ENCODE data around the gene CFP.

Gene CFP

DNA sequence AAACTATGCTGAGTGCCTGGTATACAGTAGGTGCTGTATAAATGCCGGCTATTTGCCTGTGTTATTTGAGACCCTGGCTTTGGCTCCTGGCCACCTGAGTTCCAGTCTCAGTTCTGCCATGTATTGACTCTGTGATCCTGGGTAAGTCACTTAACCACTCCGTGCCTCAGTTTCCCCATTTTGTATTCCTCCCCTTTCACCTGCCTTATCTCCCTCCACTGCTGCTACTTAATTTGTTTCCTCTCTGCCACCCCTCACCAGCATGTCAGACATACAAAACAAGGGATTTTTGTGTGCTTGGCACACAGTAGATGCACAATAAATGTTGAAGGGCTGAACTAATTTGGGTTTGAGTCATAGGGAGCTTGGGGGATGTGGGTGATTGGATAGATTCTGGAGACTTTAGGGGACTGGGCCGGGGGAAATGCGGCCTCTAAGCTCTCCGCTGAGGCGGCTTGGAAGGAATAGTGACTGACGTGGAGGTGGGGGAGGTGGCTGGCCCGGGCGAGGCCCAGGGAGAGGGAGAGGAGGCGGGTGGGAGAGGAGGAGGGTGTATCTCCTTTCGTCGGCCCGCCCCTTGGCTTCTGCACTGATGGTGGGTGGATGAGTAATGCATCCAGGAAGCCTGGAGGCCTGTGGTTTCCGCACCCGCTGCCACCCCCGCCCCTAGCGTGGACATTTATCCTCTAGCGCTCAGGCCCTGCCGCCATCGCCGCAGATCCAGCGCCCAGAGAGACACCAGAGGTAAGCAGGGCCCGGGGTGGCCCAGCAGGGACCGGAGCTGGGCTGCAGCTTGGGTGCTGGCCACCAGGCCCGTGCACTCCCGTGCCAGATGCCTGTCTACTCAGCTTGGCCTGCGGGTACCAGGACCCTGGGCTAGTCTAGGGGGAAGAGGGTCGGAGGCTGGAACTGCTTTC, 47.7 kb downstream of the CFP start, which contains the start of gene TIMP1:
TIMP1 (plus strand) TSS at position 706 of the 917 bp plus-strand sequence. CDS start 980 bp downstream, outside the sequence.
- Histone ChIP-seq H3K27ac (ENCODE audit: low read length) (peak within 1 kb of the TSS; percentile 73), H3K4me1 (ENCODE audit: insufficient read depth, low read length) (peaks cover 26% of the 10 kb centered on the region), H3K4me3 (ENCODE audit: low read depth in 1 of 2, low read length in 2 of 2) (peak within 1 kb of the TSS in 1 of 2 experiments; percentile 55; a peak in 3 of 4 replicates), H3K27me3 (ENCODE audit: insufficient read depth, low read length, poor library complexity) (no peaks in the 10 kb centered on the region), H4K20me1 (ENCODE audit: insufficient read depth, low read length) (no peaks in the 10 kb centered on the region), H3K36me3 (ENCODE audit: insufficient read depth, low read length) (no peaks in the 10 kb centered on the region), H3K9ac (ENCODE audit: low read depth, low read length) (peak within 1 kb of the TSS; percentile 70), H3K9me3 (ENCODE audit: insufficient read depth, low read length, severe bottlenecking) (no peaks in the 10 kb centered on the region), H3K4me2 (ENCODE audit: insufficient read depth, low read length) (peak within 1 kb of the TSS; percentile 72), H2AFZ (ENCODE audit: low read depth, low read length) (peak within 1 kb of the TSS; percentile 59), H3K79me2 (ENCODE audit: insufficient read depth, low read length) (no peaks in the 10 kb centered on the region)
- TF ChIP-seq, protein P1, sequence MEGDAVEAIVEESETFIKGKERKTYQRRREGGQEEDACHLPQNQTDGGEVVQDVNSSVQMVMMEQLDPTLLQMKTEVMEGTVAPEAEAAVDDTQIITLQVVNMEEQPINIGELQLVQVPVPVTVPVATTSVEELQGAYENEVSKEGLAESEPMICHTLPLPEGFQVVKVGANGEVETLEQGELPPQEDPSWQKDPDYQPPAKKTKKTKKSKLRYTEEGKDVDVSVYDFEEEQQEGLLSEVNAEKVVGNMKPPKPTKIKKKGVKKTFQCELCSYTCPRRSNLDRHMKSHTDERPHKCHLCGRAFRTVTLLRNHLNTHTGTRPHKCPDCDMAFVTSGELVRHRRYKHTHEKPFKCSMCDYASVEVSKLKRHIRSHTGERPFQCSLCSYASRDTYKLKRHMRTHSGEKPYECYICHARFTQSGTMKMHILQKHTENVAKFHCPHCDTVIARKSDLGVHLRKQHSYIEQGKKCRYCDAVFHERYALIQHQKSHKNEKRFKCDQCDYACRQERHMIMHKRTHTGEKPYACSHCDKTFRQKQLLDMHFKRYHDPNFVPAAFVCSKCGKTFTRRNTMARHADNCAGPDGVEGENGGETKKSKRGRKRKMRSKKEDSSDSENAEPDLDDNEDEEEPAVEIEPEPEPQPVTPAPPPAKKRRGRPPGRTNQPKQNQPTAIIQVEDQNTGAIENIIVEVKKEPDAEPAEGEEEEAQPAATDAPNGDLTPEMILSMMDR (IDR thresholded peaks at IDR 0.05; ENCODE audit: borderline replicate concordance, extremely low read depth, low read length, poor library complexity, severe bottlenecking): no peak
- no peak for TF ChIP-seq EZH2 (IDR thresholded peaks at IDR 0.05; ENCODE audit: borderline replicate concordance, low read depth, low read length, severe bottlenecking)
- ATAC-seq (ENCODE audit: insufficient read depth, low read depth): peak; percentile 100
- DNase-seq: peak; percentile 88

DNA sequence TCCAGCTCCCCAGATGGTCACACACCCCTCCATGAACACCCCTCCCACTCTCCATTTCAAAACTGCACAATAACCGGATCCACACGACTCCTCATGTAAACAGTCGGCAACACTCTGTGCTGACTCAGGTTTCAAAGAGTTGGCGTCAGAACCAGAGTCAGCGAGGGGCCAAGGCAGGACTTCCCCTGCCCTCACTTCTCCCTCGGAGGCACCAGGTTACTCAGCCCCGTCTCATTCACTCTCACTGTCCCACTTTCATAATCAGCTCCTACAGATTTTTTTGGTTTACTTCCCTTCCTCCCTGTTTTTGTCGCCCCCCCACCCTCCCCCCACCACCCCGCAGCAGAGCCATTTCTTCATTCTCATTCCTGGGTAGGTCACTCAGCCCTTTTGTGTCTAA, 50.2 kb downstream of the CFP start:
- no peaks in the 10 kb centered on the region for H3K36me3 ChIP-seq (ENCODE audit: insufficient read depth, low read length)
- peaks cover 26% of the 10 kb centered on the region for H3K4me1 ChIP-seq (ENCODE audit: insufficient read depth, low read length)
- ATAC-seq (ENCODE audit: insufficient read depth, low read depth): no peak
- no peaks in the 10 kb centered on the region for H3K9me3 ChIP-seq (ENCODE audit: insufficient read depth, low read length, severe bottlenecking)
- H3K27ac ChIP-seq (ENCODE audit: low read length): no peak overlapping the region
- H3K4me3 ChIP-seq (ENCODE audit: low read depth in 1 of 2, low read length in 2 of 2): no peak overlapping the region
- H3K27me3 ChIP-seq (ENCODE audit: insufficient read depth, low read length, poor library complexity): no peaks in the 10 kb centered on the region
- DNase-seq: no peak
- TF ChIP-seq, protein P1 (IDR thresholded peaks at IDR 0.05; ENCODE audit: borderline replicate concordance, extremely low read depth, low read length, poor library complexity, severe bottlenecking): no peak
- no peak for TF ChIP-seq EZH2 (IDR thresholded peaks at IDR 0.05; ENCODE audit: borderline replicate concordance, low read depth, low read length, severe bottlenecking)
- H4K20me1 ChIP-seq (ENCODE audit: insufficient read depth, low read length): no peaks in the 10 kb centered on the region
- H3K79me2 ChIP-seq (ENCODE audit: insufficient read depth, low read length): no peaks in the 10 kb centered on the region
- H2AFZ ChIP-seq (ENCODE audit: low read depth, low read length): no peak overlapping the region
- H3K9ac ChIP-seq (ENCODE audit: low read depth, low read length): no peak overlapping the region
- H3K4me2 ChIP-seq (ENCODE audit: insufficient read depth, low read length): no peak overlapping the region

DNA sequence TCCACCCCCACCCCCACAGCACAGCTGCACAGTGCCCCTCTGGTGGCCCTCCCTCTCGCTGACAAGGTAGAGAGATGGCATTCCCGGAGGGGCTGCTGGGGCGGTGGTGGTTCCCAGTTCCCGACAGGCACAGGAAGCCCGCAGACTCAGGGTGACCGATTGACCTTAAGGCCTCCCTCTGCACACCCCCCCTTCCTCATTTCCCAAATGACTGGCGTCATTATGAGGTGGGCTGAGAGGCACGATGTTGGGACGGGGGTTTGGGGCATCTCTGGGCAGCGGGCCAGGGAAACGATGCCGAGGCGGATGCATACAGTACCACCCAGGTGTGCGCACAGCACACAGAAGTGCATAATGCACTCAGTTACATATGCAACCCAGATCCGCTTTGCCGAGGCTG, 51.0 kb downstream of the CFP start:
- Histone ChIP-seq H3K9ac (ENCODE audit: low read depth, low read length) (no peak overlapping the region), H4K20me1 (ENCODE audit: insufficient read depth, low read length) (no peaks in the 10 kb centered on the region), H3K27ac (ENCODE audit: low read length) (no peak overlapping the region), H3K36me3 (ENCODE audit: insufficient read depth, low read length) (no peaks in the 10 kb centered on the region), H3K4me2 (ENCODE audit: insufficient read depth, low read length) (no peak overlapping the region), H2AFZ (ENCODE audit: low read depth, low read length) (no peak overlapping the region), H3K4me1 (ENCODE audit: insufficient read depth, low read length) (peaks cover 25% of the 10 kb centered on the region), H3K9me3 (ENCODE audit: insufficient read depth, low read length, severe bottlenecking) (no peaks in the 10 kb centered on the region), H3K79me2 (ENCODE audit: insufficient read depth, low read length) (no peaks in the 10 kb centered on the region), H3K4me3 (ENCODE audit: low read depth in 1 of 2, low read length in 2 of 2) (no peak overlapping the region), H3K27me3 (ENCODE audit: insufficient read depth, low read length, poor library complexity) (no peaks in the 10 kb centered on the region)
- ATAC-seq (ENCODE audit: insufficient read depth, low read depth) (no peak), DNase-seq (no peak)
- TF ChIP-seq, protein P1 (IDR thresholded peaks at IDR 0.05; ENCODE audit: borderline replicate concordance, extremely low read depth, low read length, poor library complexity, severe bottlenecking): no peak
